ENCODE results near the gene RGMB. TPM values are rescaled to one million over a fixed set of nuclear protein-coding genes. Genes with fewer than 3 reads are reported as not detected.

Gene RGMB
- total and polyA plus RNA-seq, 5 donors from 2014 or later, result 3.9 to 27.9 (median 4.3) TPM

DNA sequence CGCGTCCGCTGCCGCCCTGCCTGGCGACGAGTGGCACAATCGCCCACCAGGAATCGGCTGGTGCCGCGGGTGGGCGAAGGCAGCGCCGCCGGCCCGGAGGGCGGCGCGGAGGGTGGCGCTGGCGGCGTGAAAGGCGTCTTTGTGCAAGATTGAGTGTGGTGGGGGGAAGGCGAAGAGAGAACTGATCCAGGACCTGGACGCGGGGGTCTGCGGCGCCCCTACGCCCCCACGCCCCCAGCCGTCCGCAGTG lies 4.6 kb upstream of the RGMB start:
- H3K4me3 ChIP-seq (ENCODE audit: low read depth, low read length), result no peak overlapping the region
- no peaks in the 10 kb centered on the region for H3K9me3 ChIP-seq (ENCODE audit: control insufficient read depth in 2 of 2, low read length in 2 of 2)
- peaks cover 56% of the 10 kb centered on the region for H3K4me1 ChIP-seq (ENCODE audit: control insufficient read depth, insufficient read depth, low read length, poor library complexity, severe bottlenecking)
- H3K9me3 Mint-ChIP-seq, result peaks cover 0 to 4% (median 0%) of the 10 kb centered on the region in 7 donors
- peak overlapping the region in 1 of 3 donors; percentile 60 for H3K27ac Mint-ChIP-seq
- DNase-seq (peak in 1 of 3 donors; percentile 3), ATAC-seq (ENCODE audit: low read depth in 2 of 2) (no peak)
- H3K27me3 ChIP-seq (ENCODE audit: control insufficient read depth, insufficient read depth, low read length), result peaks cover 35% of the 10 kb centered on the region
- peak overlapping the region; percentile 85 to 99 (median 88) for H3K4me3 Mint-ChIP-seq
- no peaks in the 10 kb centered on the region for H3K36me3 Mint-ChIP-seq
- peaks cover 75% of the 10 kb centered on the region for H3K27me3 Mint-ChIP-seq
- no peaks in the 10 kb centered on the region for H3K36me3 ChIP-seq (ENCODE audit: control insufficient read depth, insufficient read depth, low read length)
- H3K27ac ChIP-seq (ENCODE audit: insufficient read depth, low read length, poor library complexity, severe bottlenecking), result no peak overlapping the region
- H3K4me1 Mint-ChIP-seq, result peaks cover 11 to 49% (median 38%) of the 10 kb centered on the region in 4 donors

DNA sequence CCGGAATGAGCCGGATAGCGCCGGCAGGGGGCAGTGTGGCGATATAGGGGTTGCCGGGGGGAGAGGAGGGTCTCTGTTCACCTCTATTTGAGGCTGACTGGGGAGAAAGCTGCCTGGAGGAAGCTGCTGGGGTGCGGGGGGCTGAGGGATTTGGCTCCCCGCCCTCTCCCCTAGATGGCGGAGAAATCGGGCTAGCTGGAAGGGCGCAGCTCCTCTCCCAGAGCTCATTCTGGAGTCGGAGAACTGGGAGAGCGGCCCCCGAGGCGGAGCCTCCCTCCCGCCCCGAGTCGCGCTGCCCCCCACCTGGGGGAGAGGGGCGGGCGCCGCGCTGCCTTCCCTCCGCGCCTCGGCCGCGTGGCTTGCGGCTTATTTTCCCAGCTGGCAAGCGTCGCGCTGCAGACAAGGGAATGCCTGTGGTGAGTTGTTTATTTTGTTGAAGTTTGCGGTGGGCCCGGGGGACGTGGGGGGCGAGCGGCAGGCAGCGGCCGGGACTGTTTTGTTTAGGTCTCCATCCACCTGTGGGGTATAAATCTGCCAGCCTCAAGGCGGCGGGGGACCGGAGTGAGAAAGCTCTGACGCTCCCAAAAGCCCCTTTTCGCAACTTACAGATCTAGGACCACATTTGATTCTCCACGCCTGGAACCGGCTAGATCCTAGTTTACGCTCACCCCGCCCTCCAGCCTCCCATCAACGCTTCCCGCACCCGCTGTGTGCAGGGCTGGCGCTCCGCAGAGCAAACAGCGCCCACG lies 4.1 kb upstream of the RGMB start:
- DNase-seq, result peak; percentile 29 to 46 (median 35)
- peaks cover 13 to 50% (median 39%) of the 10 kb centered on the region in 4 donors for H3K4me1 Mint-ChIP-seq
- ATAC-seq (ENCODE audit: low read depth in 2 of 2), result no peak

DNA sequence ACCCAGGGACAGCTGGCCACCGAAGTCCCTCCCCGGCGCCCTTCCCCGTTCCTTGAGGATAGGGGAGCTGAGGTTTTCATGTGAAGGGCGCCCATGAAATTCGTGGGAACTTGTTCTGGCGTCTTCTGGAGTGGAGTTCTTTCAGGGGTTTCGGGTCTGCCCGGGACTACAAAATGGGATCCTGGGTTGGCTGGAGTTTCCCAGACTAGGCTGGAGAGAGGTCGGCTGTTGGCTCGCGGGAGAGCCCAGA lies 3.6 kb upstream of the RGMB start:
- Histone ChIP-seq H3K4me3 (ENCODE audit: low read depth, low read length) (peak overlapping the region; percentile 91), H3K27me3 (ENCODE audit: control insufficient read depth, insufficient read depth, low read length) (peaks cover 27% of the 10 kb centered on the region), H3K36me3 (ENCODE audit: control insufficient read depth, insufficient read depth, low read length) (no peaks in the 10 kb centered on the region), H3K27ac (ENCODE audit: insufficient read depth, low read length, poor library complexity, severe bottlenecking) (no peak overlapping the region), H3K9me3 (ENCODE audit: control insufficient read depth in 2 of 2, low read length in 2 of 2) (no peaks in the 10 kb centered on the region), H3K4me1 (ENCODE audit: control insufficient read depth, insufficient read depth, low read length, poor library complexity, severe bottlenecking) (peaks cover 59% of the 10 kb centered on the region)
- Mint-ChIP-seq H3K36me3 (no peaks in the 10 kb centered on the region), H3K4me1 (peaks cover 16 to 55% (median 43%) of the 10 kb centered on the region in 4 donors), H3K27ac (peak overlapping the region in 2 of 3 donors; percentile 39 to 71), H3K4me3 (peak overlapping the region; percentile 87 to 100 (median 94)), H3K9me3 (peaks cover 0 to 4% (median 0%) of the 10 kb centered on the region in 7 donors), H3K27me3 (peaks cover 72% of the 10 kb centered on the region)
- no peak for DNase-seq
- ATAC-seq (ENCODE audit: low read depth in 2 of 2), result no peak

More for the DNA sequence above, 4.1 kb upstream of the RGMB start:
- peak overlapping the region; percentile 91 for H3K4me3 ChIP-seq (ENCODE audit: low read depth, low read length)
- no peak overlapping the region for H3K27ac ChIP-seq (ENCODE audit: insufficient read depth, low read length, poor library complexity, severe bottlenecking)
- H3K4me1 ChIP-seq (ENCODE audit: control insufficient read depth, insufficient read depth, low read length, poor library complexity, severe bottlenecking), result peaks cover 56% of the 10 kb centered on the region
- Mint-ChIP-seq H3K27ac (no peak overlapping the region), H3K4me3 (peak overlapping the region; percentile 87 to 100 (median 94)), H3K9me3 (peaks cover 0 to 4% (median 0%) of the 10 kb centered on the region in 7 donors), H3K36me3 (no peaks in the 10 kb centered on the region), H3K27me3 (peaks cover 72% of the 10 kb centered on the region)
- no peaks in the 10 kb centered on the region for H3K36me3 ChIP-seq (ENCODE audit: control insufficient read depth, insufficient read depth, low read length)
- peaks cover 31% of the 10 kb centered on the region for H3K27me3 ChIP-seq (ENCODE audit: control insufficient read depth, insufficient read depth, low read length)
- H3K9me3 ChIP-seq (ENCODE audit: control insufficient read depth in 2 of 2, low read length in 2 of 2), result no peaks in the 10 kb centered on the region

DNA sequence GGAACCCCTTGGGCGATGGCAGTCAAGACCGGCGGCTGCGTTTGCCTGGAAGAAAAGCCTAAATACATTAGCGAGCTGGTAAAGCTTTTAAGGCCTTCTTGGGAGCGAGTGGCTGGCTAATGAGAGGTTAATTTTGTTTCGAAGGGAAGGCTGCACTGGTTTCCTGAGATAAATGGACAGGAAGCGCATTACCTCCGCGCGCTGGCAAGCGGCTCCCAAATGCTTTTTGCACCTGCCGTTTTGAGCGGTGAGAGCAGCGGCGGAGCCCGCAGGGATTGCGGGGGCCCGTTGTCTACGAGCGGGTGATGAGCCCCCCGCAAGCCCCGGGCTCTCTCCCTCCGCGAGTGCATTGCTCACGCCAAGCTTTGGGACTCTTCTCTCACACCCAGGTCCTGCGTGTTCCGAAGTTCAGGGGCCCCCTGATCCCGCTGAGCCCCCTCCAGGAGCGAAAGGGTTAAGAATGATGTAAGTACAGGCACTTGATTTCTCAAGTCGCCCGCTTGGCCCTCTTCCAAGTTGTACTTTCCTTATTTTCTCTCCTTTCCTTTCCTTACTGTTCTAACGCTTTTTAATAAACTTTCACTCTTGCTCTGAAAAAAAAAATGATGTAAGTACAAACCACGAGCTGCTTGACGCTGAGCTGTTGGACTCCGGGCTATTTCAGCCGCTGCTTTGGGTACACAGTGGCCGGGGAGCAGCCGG lies 3.1 kb upstream of the RGMB start:
- H3K4me1 Mint-ChIP-seq, result peaks cover 16 to 60% (median 47%) of the 10 kb centered on the region in 4 donors
- H3K9me3 Mint-ChIP-seq, result peaks cover 0 to 4% (median 0%) of the 10 kb centered on the region in 7 donors
- Histone ChIP-seq H3K4me3 (ENCODE audit: low read depth, low read length) (peak overlapping the region; percentile 91), H3K36me3 (ENCODE audit: control insufficient read depth, insufficient read depth, low read length) (no peaks in the 10 kb centered on the region), H3K9me3 (ENCODE audit: control insufficient read depth in 2 of 2, low read length in 2 of 2) (no peaks in the 10 kb centered on the region), H3K27ac (ENCODE audit: insufficient read depth, low read length, poor library complexity, severe bottlenecking) (no peak overlapping the region), H3K27me3 (ENCODE audit: control insufficient read depth, insufficient read depth, low read length) (peaks cover 26% of the 10 kb centered on the region), H3K4me1 (ENCODE audit: control insufficient read depth, insufficient read depth, low read length, poor library complexity, severe bottlenecking) (peaks cover 63% of the 10 kb centered on the region)
- DNase-seq, result peak; percentile 14 to 40 (median 19)
- peak overlapping the region; percentile 39 to 89 (median 76) for H3K27ac Mint-ChIP-seq
- H3K4me3 Mint-ChIP-seq, result peak overlapping the region; percentile 87 to 100 (median 94)
- H3K27me3 Mint-ChIP-seq, result peaks cover 74% of the 10 kb centered on the region
- H3K36me3 Mint-ChIP-seq, result no peaks in the 10 kb centered on the region
- ATAC-seq (ENCODE audit: low read depth in 2 of 2), result no peak

DNA sequence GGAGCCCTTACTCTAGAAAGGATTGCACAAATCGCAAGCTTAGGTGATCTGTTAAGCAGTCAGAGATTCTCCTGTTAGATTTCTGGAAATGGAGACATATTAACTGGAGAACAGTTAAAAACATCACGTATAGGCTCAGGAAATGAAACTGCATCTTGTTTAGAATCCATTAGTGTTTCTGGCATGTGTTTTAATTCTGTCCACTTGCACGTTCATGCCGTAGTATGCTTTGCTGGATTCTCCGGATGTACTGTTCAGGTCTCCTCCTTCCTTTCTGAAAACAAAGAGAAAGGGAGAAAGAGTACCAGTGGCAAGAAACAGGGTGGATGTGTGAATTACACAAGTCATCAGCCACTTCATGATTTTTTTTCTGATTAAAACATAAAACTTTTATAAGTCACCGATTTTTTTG lies 2.5 kb upstream of the RGMB start:
- Histone ChIP-seq H3K4me1 (ENCODE audit: control insufficient read depth, insufficient read depth, low read length, poor library complexity, severe bottlenecking) (peaks cover 68% of the 10 kb centered on the region), H3K27ac (ENCODE audit: insufficient read depth, low read length, poor library complexity, severe bottlenecking) (no peak overlapping the region), H3K9me3 (ENCODE audit: control insufficient read depth in 2 of 2, low read length in 2 of 2) (no peaks in the 10 kb centered on the region), H3K4me3 (ENCODE audit: low read depth, low read length) (peak overlapping the region; percentile 91), H3K36me3 (ENCODE audit: control insufficient read depth, insufficient read depth, low read length) (no peaks in the 10 kb centered on the region), H3K27me3 (ENCODE audit: control insufficient read depth, insufficient read depth, low read length) (peaks cover 26% of the 10 kb centered on the region)
- ATAC-seq (ENCODE audit: low read depth in 2 of 2) (no peak), DNase-seq (peak in 2 of 3 donors; percentile 38 to 42)
- H3K4me1 Mint-ChIP-seq, result peaks cover 18 to 66% (median 52%) of the 10 kb centered on the region in 4 donors
- peak overlapping the region; percentile 39 to 89 (median 76) for H3K27ac Mint-ChIP-seq
- no peaks in the 10 kb centered on the region for H3K36me3 Mint-ChIP-seq
- H3K9me3 Mint-ChIP-seq, result peaks cover 0 to 4% (median 0%) of the 10 kb centered on the region in 7 donors
- H3K27me3 Mint-ChIP-seq, result peaks cover 70% of the 10 kb centered on the region
- H3K4me3 Mint-ChIP-seq, result peak overlapping the region; percentile 87 to 100 (median 94)

DNA sequence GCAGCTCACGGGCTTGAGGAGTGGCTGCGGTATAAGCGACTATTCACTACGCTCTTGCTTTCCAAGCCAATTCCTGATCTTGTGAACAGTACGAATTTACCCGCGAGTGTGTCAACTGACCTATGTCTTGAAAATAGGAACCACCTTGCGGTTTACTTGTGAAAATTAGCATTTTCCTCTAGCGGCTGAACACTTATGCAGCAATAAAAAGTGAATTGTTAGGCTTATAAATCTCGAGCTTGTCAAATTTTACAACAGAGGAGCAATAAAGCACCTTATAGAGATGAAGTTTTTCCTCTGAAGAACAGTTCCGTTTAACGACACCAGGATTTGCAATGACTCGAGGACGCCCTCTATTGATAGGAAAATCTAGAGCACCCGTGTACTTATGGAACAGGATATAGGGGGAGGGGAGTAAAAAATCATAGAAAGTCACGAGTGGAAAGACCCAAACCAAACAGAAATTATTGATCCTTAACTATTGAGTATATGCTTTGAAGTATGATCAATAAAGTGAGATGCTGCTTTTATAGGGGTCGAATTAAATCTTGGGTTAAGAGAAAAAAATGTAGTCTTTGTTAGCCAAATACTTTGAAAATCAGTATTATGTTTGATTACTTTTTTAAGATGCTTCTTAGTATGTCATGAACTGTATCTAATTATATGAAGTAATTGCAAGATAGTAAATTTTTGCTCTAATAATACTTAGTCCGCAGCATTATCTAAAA lies 1.9 kb upstream of the RGMB start:
- Histone ChIP-seq H3K27me3 (ENCODE audit: control insufficient read depth, insufficient read depth, low read length) (peaks cover 22% of the 10 kb centered on the region), H3K4me1 (ENCODE audit: control insufficient read depth, insufficient read depth, low read length, poor library complexity, severe bottlenecking) (peaks cover 73% of the 10 kb centered on the region), H3K4me3 (ENCODE audit: low read depth, low read length) (peak overlapping the region; percentile 91), H3K27ac (ENCODE audit: insufficient read depth, low read length, poor library complexity, severe bottlenecking) (no peak overlapping the region), H3K9me3 (ENCODE audit: control insufficient read depth in 2 of 2, low read length in 2 of 2) (no peaks in the 10 kb centered on the region), H3K36me3 (ENCODE audit: control insufficient read depth, insufficient read depth, low read length) (no peaks in the 10 kb centered on the region)
- Mint-ChIP-seq H3K36me3 (no peaks in the 10 kb centered on the region), H3K27ac (peak overlapping the region in 2 of 3 donors; percentile 39 to 89), H3K4me3 (peak overlapping the region; percentile 87 to 100 (median 94)), H3K4me1 (peaks cover 24 to 72% (median 57%) of the 10 kb centered on the region in 4 donors), H3K27me3 (peaks cover 64% of the 10 kb centered on the region), H3K9me3 (peaks cover 0 to 4% (median 0%) of the 10 kb centered on the region in 7 donors)
- ATAC-seq (ENCODE audit: low read depth in 2 of 2) (peak; percentile 18), DNase-seq (peak; percentile 44 to 87 (median 79))

DNA sequence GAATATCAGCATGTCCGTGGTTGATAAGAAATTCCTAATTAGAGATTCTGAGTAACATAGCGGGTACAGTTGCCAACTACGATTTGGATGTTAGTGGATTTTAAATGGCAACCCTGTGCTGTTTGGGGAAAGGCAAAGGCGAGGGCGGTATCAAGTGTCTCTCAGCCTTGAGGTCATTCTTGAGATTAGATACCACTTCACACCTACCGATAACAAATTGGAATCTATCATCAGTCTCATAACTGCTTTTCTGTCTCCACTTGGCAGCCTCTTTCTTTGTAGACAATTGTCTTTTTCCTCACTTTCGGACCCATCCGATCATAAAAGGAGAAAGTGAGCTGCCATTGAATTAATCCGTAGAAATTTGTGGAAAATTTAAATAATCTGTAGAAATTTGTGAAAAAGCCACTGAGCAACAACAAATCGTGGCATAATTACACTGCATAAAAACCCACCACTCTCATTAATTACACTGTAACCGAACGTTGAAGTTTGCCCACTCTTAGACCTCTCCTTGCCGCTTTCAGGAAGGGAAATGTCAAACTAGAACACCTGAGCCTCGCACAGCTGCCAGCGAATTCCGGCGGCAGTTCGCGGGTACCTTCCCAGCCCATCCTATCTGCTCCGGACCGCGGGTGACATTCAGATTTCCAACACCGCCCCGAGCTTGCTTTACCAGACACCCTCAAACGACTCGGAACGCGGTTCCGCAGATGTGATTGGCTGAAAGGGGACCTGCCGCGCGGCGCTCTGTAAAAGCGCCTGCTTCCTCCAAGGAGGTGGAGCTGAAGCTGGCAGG lies 849 bp upstream of the RGMB start:
- peak overlapping the region; percentile 87 to 100 (median 94) for H3K4me3 Mint-ChIP-seq
- peak overlapping the region; percentile 72 for H3K27ac ChIP-seq (ENCODE audit: insufficient read depth, low read length, poor library complexity, severe bottlenecking)
- no peaks in the 10 kb centered on the region for H3K9me3 ChIP-seq (ENCODE audit: control insufficient read depth in 2 of 2, low read length in 2 of 2)
- peaks cover 0 to 4% (median 0%) of the 10 kb centered on the region in 7 donors for H3K9me3 Mint-ChIP-seq
- ATAC-seq (ENCODE audit: low read depth in 2 of 2) (peak in 1 of 2 donors; percentile 21), DNase-seq (peak in 2 of 3 donors; percentile 62 to 77)
- H3K27me3 ChIP-seq (ENCODE audit: control insufficient read depth, insufficient read depth, low read length), result peaks cover 16% of the 10 kb centered on the region
- no peaks in the 10 kb centered on the region for H3K36me3 Mint-ChIP-seq
- H3K36me3 ChIP-seq (ENCODE audit: control insufficient read depth, insufficient read depth, low read length), result no peaks in the 10 kb centered on the region
- peaks cover 53% of the 10 kb centered on the region for H3K27me3 Mint-ChIP-seq
- peaks cover 73% of the 10 kb centered on the region for H3K4me1 ChIP-seq (ENCODE audit: control insufficient read depth, insufficient read depth, low read length, poor library complexity, severe bottlenecking)
- H3K27ac Mint-ChIP-seq, result peak overlapping the region; percentile 79 to 93 (median 84)
- H3K4me3 ChIP-seq (ENCODE audit: low read depth, low read length), result peak overlapping the region; percentile 69
- peaks cover 24 to 80% (median 62%) of the 10 kb centered on the region in 4 donors for H3K4me1 Mint-ChIP-seq
